ENCODE measurements around the gene PTPN6. TPM values are rescaled to one million over a fixed set of nuclear protein-coding genes. Genes with fewer than 3 reads are reported as not detected.

PTPN6 gene
- total and polyA plus RNA-seq, 2 of the 13 experiments (the other 11 are each of a cell fraction or from before 2014, with no cell fraction given): 10.5 to 10.6 TPM

GRCh38 chr12:6944381-6945186, 6.6 kb upstream of the PTPN6 start (continued):
- peak; percentile 60; the same call in 1 of the 2 replicates for TF ChIP-seq FOXP4 (CRISPR knock-in tag; IDR thresholded peaks at IDR 0.05)
- no peak for TF ChIP-seq ZFP41 (CRISPR knock-in tag; IDR thresholded peaks at IDR 0.05; ENCODE audit: borderline replicate concordance)
- TF ChIP-seq MIXL1 (CRISPR knock-in tag; IDR thresholded peaks at IDR 0.05): no peak
- TF ChIP-seq KDM3A (CRISPR knock-in tag; IDR thresholded peaks at IDR 0.05; ENCODE audit: low read depth): peak; percentile 93
- peak; percentile 83 for TF ChIP-seq AGO2 (optimal IDR thresholded peaks at IDR 0.05; ENCODE audit: low read depth, low read length)
- TF ChIP-seq ZFP37 (CRISPR knock-in tag; IDR thresholded peaks at IDR 0.05; ENCODE audit: borderline replicate concordance): 0 out of 2 replicates have a peak, but pooled peaks have one; percentile 44
- TF ChIP-seq STAT6 (CRISPR knock-in tag; IDR thresholded peaks at IDR 0.05; ENCODE audit: borderline replicate concordance): no peak
- 0 out of 2 replicates have a peak, but pooled peaks have one; percentile 63 for TF ChIP-seq ZNF546 (CRISPR knock-in tag; conservative IDR thresholded peaks at IDR 0.05)
- TF ChIP-seq HOXA3 (CRISPR knock-in tag; IDR thresholded peaks at IDR 0.05): peak; percentile 82
- TF ChIP-seq RARA (CRISPR knock-in tag; IDR thresholded peaks at IDR 0.05): 0 out of 2 replicates have a peak, but pooled peaks have one; percentile 44
- TF ChIP-seq MAX (IDR thresholded peaks at IDR 0.05): peak; percentile 41; the same call in 1 of the 2 replicates
- TF ChIP-seq HNRNPK (IDR thresholded peaks at IDR 0.05; ENCODE audit: low read depth, low read length, poor library complexity, severe bottlenecking): no peak
- TF ChIP-seq TARDBP (CRISPR knock-in tag; IDR thresholded peaks at IDR 0.05): no peak; the same call in 1 of the 2 replicates
- peak; percentile 81; the same call in 1 of the 2 replicates for TF ChIP-seq NKX3-1 (CRISPR knock-in tag; IDR thresholded peaks at IDR 0.05)
- 0 out of 2 replicates have a peak, but pooled peaks have one; percentile 56 for TF ChIP-seq ZBTB25 (CRISPR knock-in tag; IDR thresholded peaks at IDR 0.05)
- TF ChIP-seq ZNF672 (CRISPR knock-in tag; IDR thresholded peaks at IDR 0.05): no peak; the same call in 1 of the 2 replicates
- TF ChIP-seq ZNF644 (CRISPR knock-in tag; IDR thresholded peaks at IDR 0.05; ENCODE audit: low read depth): no peak
- no peak; the same call in 1 of the 2 replicates for TF ChIP-seq HCFC1 (IDR thresholded peaks at IDR 0.05; ENCODE audit: low read depth, low read length)
- TF ChIP-seq ZNF572 (CRISPR knock-in tag; IDR thresholded peaks at IDR 0.05): peak; percentile 43; the same call in 1 of the 2 replicates
- no peak for TF ChIP-seq ZNF354B (CRISPR knock-in tag; IDR thresholded peaks at IDR 0.05)
- no peak for TF ChIP-seq FLYWCH1 (CRISPR knock-in tag; IDR thresholded peaks at IDR 0.05)
- TF ChIP-seq SMAD1 (CRISPR knock-in tag; IDR thresholded peaks at IDR 0.05; ENCODE audit: borderline replicate concordance, low read depth): peak; percentile 57; the same call in 1 of the 2 replicates
- no peak for TF ChIP-seq PLRG1 (conservative IDR thresholded peaks at IDR 0.05)
- 0 out of 2 replicates have a peak, but pooled peaks have one; percentile 33 for TF ChIP-seq MEIS2 (CRISPR knock-in tag; IDR thresholded peaks at IDR 0.05)
- peak; percentile 78 for TF ChIP-seq MYC (CRISPR knock-in tag; IDR thresholded peaks at IDR 0.05; ENCODE audit: borderline replicate concordance)
